PFSK-1 (cell line): Measurements from ENCODE around the gene GAB3.

Experiments used
- FOXP2 ChIP-seq: optimal IDR thresholded peaks from 2 replicates; pipeline ENCODE3; 2011; ENCODE audit warnings: borderline replicate concordance, control low read depth, inconsistent platforms; ENCODE audit not compliant: insufficient read depth; ENCODE audit errors: extremely low read length, extremely low read depth
- POLR2AphosphoS5 ChIP-seq: IDR thresholded peaks from 2 replicates; pipeline ENCODE4 v1.6.1; 2012; ENCODE audit warnings: low read depth, mild to moderate bottlenecking, control low read depth, low read length, moderate library complexity
- REST ChIP-seq, 2 experiments: IDR thresholded peaks; 2 replicates each; pipeline versions ENCODE4 v1.6.1 to v1.8.0; 2011 to 2012; ENCODE audit warnings: low read depth in 2 of 2, low read length in 2 of 2, control low read depth in 1 of 2, inconsistent platforms in 1 of 2, mild to moderate bottlenecking in 1 of 2, moderate library complexity in 1 of 2; ENCODE audit not compliant: insufficient read depth in 1 of 2
- SIN3A ChIP-seq: IDR thresholded peaks from 2 replicates; pipeline ENCODE4 v1.6.1; 2012; ENCODE audit warnings: mild to moderate bottlenecking, low read length, moderate library complexity, borderline replicate concordance; ENCODE audit not compliant: insufficient read depth
- TAF1 ChIP-seq: IDR thresholded peaks from 2 replicates; pipeline ENCODE4 v1.6.1; 2012; ENCODE audit warnings: low read length, control low read depth, borderline replicate concordance; ENCODE audit not compliant: insufficient read depth

GAB3 gene

DNA sequence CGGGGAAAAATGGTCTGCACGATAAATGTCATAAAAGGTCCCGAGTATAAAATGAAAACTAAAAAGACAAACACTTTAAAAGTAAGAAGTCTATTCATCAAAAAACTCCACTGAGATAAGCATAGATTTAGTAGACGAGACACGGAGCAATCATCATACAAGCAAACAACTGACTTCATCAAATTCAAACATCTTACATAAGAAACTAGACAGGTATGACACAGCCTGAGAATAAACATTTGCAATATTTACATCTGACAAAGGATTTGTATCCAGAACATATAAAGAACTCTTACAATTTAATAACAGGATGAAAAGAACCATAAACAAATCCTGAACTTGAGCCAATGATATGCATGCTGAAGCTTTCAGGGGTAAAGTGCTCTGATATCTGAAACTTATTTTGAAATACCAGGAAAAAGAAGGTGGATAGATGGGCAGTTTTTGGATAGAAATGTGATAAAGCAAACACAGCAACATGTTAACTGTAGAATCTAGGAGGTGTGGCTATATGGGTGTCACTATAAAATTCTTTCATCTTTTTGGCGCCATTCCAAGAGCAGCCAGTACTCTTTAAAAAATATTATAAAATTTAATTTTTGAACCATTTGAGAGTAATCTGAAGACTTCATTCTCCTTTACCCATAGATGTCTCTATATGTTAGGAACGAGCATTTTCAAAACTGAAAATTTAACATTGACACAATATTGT lies 42.4 kb upstream of the GAB3 start:
- no peak for TF ChIP-seq FOXP2
- no peak for TF ChIP-seq SIN3A
- no peak for TF ChIP-seq POLR2AphosphoS5
- no peak for TF ChIP-seq TAF1
- TF ChIP-seq REST (IDR thresholded peaks at IDR 0.05; ENCODE audit: insufficient read depth in 1 of 2, low read depth in 2 of 2, low read length in 2 of 2), result no peak

GRCh38 chrX:154791939-154792338 lies 41.1 kb upstream of the GAB3 start:
- TF ChIP-seq TAF1, result no peak
- TF ChIP-seq POLR2AphosphoS5, result no peak
- TF ChIP-seq REST (IDR thresholded peaks at IDR 0.05; ENCODE audit: insufficient read depth in 1 of 2, low read depth in 2 of 2, low read length in 2 of 2), result no peak
- TF ChIP-seq FOXP2, result no peak
- TF ChIP-seq SIN3A, result no peak

GRCh38 chrX:154791467-154791866 lies 40.6 kb upstream of the GAB3 start:
- TF ChIP-seq SIN3A (no peak), TAF1 (no peak), POLR2AphosphoS5 (no peak), REST (IDR thresholded peaks at IDR 0.05; ENCODE audit: insufficient read depth in 1 of 2, low read depth in 2 of 2, low read length in 2 of 2) (no peak), FOXP2 (no peak)

DNA sequence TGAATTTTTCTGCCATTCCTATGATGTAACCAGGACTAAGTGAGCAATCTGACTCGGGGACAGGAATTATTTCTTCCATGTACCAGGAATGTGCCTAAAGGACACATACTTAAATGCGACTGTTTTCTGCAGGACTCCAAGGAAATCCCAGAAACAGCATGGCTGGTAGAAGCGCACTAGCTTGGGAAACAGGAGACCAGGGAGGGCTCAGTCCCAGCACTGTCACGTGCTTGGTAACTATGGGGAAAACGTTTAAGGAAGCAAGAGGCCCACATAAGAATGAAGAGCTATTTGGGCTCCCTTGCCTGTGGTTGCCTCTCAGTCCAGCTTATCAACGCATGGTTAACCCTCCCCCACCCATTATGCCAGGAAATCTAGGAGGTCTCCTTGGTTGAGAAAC lies 34.8 kb upstream of the GAB3 start:
- TF ChIP-seq TAF1 (no peak), FOXP2 (no peak), REST (IDR thresholded peaks at IDR 0.05; ENCODE audit: insufficient read depth in 1 of 2, low read depth in 2 of 2, low read length in 2 of 2) (no peak), POLR2AphosphoS5 (no peak), SIN3A (no peak)
